HG03457 (cell line): ENCODE data around the gene PCYT2.

ENCODE experiments used
- ATAC-seq: cut with Tn5 transposase; IDR thresholded peaks from one replicate; pipeline ENCODE4 v1.9.1; 2021; ENCODE audit warnings: moderate number of reproducible peaks; ENCODE audit not compliant: unreplicated experiment

Gene PCYT2

GRCh38 chr17:81858967-81859905 is 52.0 kb downstream of the PCYT2 start:
- no peak for ATAC-seq

GRCh38 chr17:81858170-81858966 is 52.8 kb downstream of the PCYT2 start:
- ATAC-seq: no peak

GRCh38 chr17:81854974-81855774 is 56.0 kb downstream of the PCYT2 start:
- no peak for ATAC-seq

- ATAC-seq: no peak
Observed at GRCh38 chr17:81852237-81852636, 59.0 kb downstream of the PCYT2 start.

GRCh38 chr17:81851423-81851822 is 59.8 kb downstream of the PCYT2 start:
- no peak for ATAC-seq
